Testis (tissue), 2 donors: ENCODE data around the gene COA4.

ENCODE experiments used
- POLR2A ChIP-seq: fragments of 450-650 bp; IDR thresholded peaks from one replicate; pipeline ENCODE4 v1.6.1; 2017; ENCODE audit warnings: antibody characterized with exemption, mild to moderate bottlenecking, moderate library complexity
- TF ChIP-seq, protein P1 (sequence below), 3 experiments: fragments of 450-650 bp in 2 of 3; fragments of 200-600 bp in 1 of 3; sonication (generic) in 1 of 3; IDR thresholded peaks; one replicate each; pipeline ENCODE4 v1.5.1; 2016 to 2019; ENCODE audit warnings: antibody characterized with exemption in 3 of 3, mild to moderate bottlenecking in 2 of 3, moderate library complexity in 1 of 3

DNA sequence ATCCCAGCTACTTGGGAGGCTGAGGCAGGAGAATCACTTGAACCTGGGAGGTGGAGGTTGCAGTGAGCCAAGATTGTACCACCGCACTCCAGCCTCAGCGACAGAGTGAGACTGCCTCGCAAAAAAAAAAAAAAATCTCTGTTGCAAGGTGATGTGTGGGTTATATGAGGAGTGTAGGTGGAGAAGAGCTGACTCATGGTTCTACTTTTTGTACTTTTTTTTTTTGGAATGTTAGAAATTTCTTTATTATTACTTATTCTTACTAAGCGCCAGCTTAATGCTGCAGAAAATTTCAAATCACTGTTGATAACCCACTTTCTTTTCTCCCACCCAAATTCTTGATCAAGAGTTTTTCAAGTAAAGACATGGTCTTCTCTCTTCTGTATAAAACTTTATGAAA lies 44.5 kb upstream of the COA4 start:
- TF ChIP-seq, protein P1, sequence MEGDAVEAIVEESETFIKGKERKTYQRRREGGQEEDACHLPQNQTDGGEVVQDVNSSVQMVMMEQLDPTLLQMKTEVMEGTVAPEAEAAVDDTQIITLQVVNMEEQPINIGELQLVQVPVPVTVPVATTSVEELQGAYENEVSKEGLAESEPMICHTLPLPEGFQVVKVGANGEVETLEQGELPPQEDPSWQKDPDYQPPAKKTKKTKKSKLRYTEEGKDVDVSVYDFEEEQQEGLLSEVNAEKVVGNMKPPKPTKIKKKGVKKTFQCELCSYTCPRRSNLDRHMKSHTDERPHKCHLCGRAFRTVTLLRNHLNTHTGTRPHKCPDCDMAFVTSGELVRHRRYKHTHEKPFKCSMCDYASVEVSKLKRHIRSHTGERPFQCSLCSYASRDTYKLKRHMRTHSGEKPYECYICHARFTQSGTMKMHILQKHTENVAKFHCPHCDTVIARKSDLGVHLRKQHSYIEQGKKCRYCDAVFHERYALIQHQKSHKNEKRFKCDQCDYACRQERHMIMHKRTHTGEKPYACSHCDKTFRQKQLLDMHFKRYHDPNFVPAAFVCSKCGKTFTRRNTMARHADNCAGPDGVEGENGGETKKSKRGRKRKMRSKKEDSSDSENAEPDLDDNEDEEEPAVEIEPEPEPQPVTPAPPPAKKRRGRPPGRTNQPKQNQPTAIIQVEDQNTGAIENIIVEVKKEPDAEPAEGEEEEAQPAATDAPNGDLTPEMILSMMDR (IDR thresholded peaks at IDR 0.05), result no peak
- TF ChIP-seq POLR2A, result no peak
